ENCODE measurements around the gene SPAG5.

DNA sequence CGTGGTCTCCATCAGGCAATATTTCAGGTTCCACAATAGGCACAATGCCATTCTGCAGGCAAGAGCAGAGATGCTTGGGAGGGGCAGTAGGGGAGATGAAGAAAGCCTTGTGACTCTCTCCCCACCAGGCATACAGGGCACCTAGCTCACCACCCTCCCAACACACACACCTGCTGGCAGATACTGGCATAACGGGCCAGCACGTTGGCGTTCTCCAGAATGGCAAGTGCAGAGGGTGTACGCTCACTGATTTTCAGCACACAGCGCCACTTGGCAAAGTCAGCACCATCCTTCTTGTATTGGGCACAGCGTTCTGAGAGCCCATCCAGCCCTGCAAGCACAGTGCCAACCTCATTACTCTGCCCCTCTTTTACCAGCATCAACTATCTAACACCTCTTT lies 24.3 kb downstream of the SPAG5 start:
- TF ChIP-seq POLR2AphosphoS5 (IDR thresholded peaks at IDR 0.05), result no peak
- TF ChIP-seq POLR2A (IDR thresholded peaks at IDR 0.05), result no peak

Measured in suprapubic skin (tissue), 4 donors.